GM23338 (cell line): ENCODE measurements around the gene TBC1D9. TPM values are rescaled to one million over a fixed set of nuclear protein-coding genes. Genes with fewer than 3 reads are reported as not detected.
"Not testable (repeated sequence)": the region's sequence is repeated elsewhere in the genome, so short reads cannot be mapped to it uniquely, and the experiment has no call there.

Experiments
- ATAC-seq: fragments of 200-7000 bp; cut with Tn5 transposase; 3 replicates; pipeline ENCODE4 v1.9.1; 2020
- DNase-seq: peaks from one replicate; pipeline ENCODE4 v3.0.0-alpha.2; 2015; ENCODE audit warnings: low spot score
- H2AFZ ChIP-seq: fragments of 200-600 bp; sonication (generic); 2 replicates; pipeline ENCODE4 v1.8.0; 2016; ENCODE audit warnings: antibody characterized with exemption, mild to moderate bottlenecking, moderate library complexity
- H3F3A ChIP-seq: fragments of 200-600 bp; sonication (generic); replicated peaks from 2 replicates; pipeline ENCODE4 v1.8.0; 2017; ENCODE audit warnings: antibody characterized with exemption, mixed run types, low read depth
- H3K27ac ChIP-seq: fragments of 200-600 bp; sonication (generic); 2 replicates; pipeline ENCODE4 v1.6.1; 2016; ENCODE audit warnings: low read depth
- H3K27me3 ChIP-seq: fragments of 200-600 bp; sonication (generic); 2 replicates; pipeline ENCODE4 v1.8.0; 2016; ENCODE audit warnings: mild to moderate bottlenecking, mixed run types, moderate library complexity; ENCODE audit not compliant: insufficient read depth
- H3K36me3 ChIP-seq: fragments of 200-600 bp; sonication (generic); 2 replicates; pipeline ENCODE4 v1.8.0; 2016; ENCODE audit warnings: mild to moderate bottlenecking; ENCODE audit not compliant: insufficient read depth
- H3K4me1 ChIP-seq: fragments of 200-600 bp; sonication (generic); 2 replicates; pipeline ENCODE4 v1.8.0; 2016; ENCODE audit warnings: mild to moderate bottlenecking, moderate library complexity; ENCODE audit not compliant: insufficient read depth
- H3K4me2 ChIP-seq: fragments of 200-600 bp; sonication (generic); 2 replicates; pipeline ENCODE4 v1.7.1; 2017; ENCODE audit warnings: mixed run types
- H3K4me3 ChIP-seq: fragments of 200-600 bp; sonication (generic); 2 replicates; pipeline ENCODE4 v1.6.1; 2016; ENCODE audit warnings: mixed run types
- H3K79me2 ChIP-seq: fragments of 200-600 bp; sonication (generic); replicated peaks from 2 replicates; pipeline ENCODE4 v1.8.0; 2017; ENCODE audit warnings: mild to moderate bottlenecking; ENCODE audit not compliant: insufficient read depth
- H3K9me2 ChIP-seq: fragments of 200-600 bp; sonication (generic); 2 replicates; pipeline ENCODE4 v1.8.0; 2017; ENCODE audit not compliant: insufficient read depth
- H4K20me1 ChIP-seq: fragments of 200-600 bp; sonication (generic); replicated peaks from 2 replicates; pipeline ENCODE4 v1.8.0; 2017; ENCODE audit warnings: mild to moderate bottlenecking; ENCODE audit not compliant: insufficient read depth
- H3K27ac Mint-ChIP-seq: 2 replicates; pipeline ENCODE4 v1.8.0; 2020; ENCODE audit warnings: inconsistent platforms, mild to moderate bottlenecking, moderate library complexity, mixed read lengths
- H3K27me3 Mint-ChIP-seq: 3 replicates; pipeline ENCODE4 v1.8.0; 2022; ENCODE audit warnings: low read depth, mild to moderate bottlenecking, moderate library complexity, mixed read lengths, inconsistent platforms; ENCODE audit not compliant: insufficient read depth, poor library complexity
- H3K36me3 Mint-ChIP-seq: 3 replicates; pipeline ENCODE4 v1.8.0; 2021; ENCODE audit warnings: low read depth, mild to moderate bottlenecking, inconsistent platforms, moderate library complexity, mixed read lengths
- H3K4me1 Mint-ChIP-seq: 3 replicates; pipeline ENCODE4 v1.8.0; 2020; ENCODE audit warnings: mild to moderate bottlenecking, inconsistent platforms, mixed read lengths
- H3K4me3 Mint-ChIP-seq: 3 replicates; pipeline ENCODE4 v1.8.0; 2021; ENCODE audit warnings: moderate library complexity, mild to moderate bottlenecking, inconsistent platforms, mixed read lengths
- H3K9me3 Mint-ChIP-seq: 3 replicates; pipeline ENCODE4 v1.8.0; 2020; ENCODE audit warnings: moderate library complexity, mild to moderate bottlenecking, inconsistent platforms, mixed read lengths
- CREB1 ChIP-seq: fragments of 250-450 bp; sonication (Bioruptor Pico); IDR thresholded peaks from 2 replicates; pipeline ENCODE4 v1.5.0; 2020; ENCODE audit warnings: low read depth, mild to moderate bottlenecking, moderate library complexity
- EZH2phosphoT487 ChIP-seq: fragments of 200-600 bp; sonication (generic); IDR thresholded peaks from one replicate; pipeline ENCODE4 v1.8.1; 2018; ENCODE audit warnings: antibody characterized with exemption; ENCODE audit not compliant: unreplicated experiment
- POLR2AphosphoS5 ChIP-seq: IDR thresholded peaks from 2 replicates; pipeline ENCODE4 v1.6.1; 2016; ENCODE audit warnings: antibody characterized with exemption, low read depth
- polyA plus RNA-seq: library from polyadenylated mRNA; unstranded; fragments of >200 nt; fragmentation: Nextera tagmentation; extraction: Ambion mirVana; gene quantifications from 2 replicates; pipeline ENCODE4 v1.2.1, GENCODE V29; 2016
- total RNA-seq: library from RNA; depleted of rRNA; stranded (reverse); fragments of >200 nt; shearing (Covaris generic); gene quantifications from 2 replicates; pipeline ENCODE4 v1.2.3, GENCODE V29; 2014
- TF ChIP-seq, protein P1 (sequence below): IDR thresholded peaks from one replicate; pipeline ENCODE4 v1.6.1; 2018; ENCODE audit warnings: antibody characterized with exemption; ENCODE audit not compliant: unreplicated experiment
- TF ChIP-seq, protein P2 (sequence below): fragments of 250-450 bp; sonication (Bioruptor Pico); IDR thresholded peaks from 2 replicates; pipeline ENCODE4 v1.5.0; 2020; ENCODE audit warnings: mild to moderate bottlenecking, moderate library complexity

TBC1D9 gene
- total and polyA plus RNA-seq, 2 experiments from 2014 or later, result 0.03 to 0.56 TPM

DNA sequence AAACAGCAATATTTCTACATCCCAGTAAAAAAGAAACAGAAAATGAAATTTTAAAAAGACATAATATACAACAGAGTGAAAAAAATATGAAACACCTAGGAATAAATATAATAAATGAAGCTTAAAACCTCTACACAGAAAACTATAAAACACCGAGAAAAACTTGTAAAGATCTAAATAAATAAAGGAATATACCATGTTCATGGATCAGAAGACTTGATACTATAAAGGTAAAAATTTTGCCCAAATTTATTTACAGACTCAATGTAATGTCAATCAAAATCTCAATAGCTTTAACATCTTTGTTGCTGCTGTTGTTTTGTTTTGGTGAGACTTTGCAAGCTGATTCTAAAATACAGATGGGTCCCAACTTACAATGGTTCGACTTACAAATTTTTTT is 5.7 kb downstream of the TBC1D9 start:
- Histone ChIP-seq H4K20me1 (peaks cover 6% of the 10 kb centered on the region; the same call in 1 of the 2 replicates), H3K4me2 (no peak overlapping the region), H3K9me2 (no peaks in the 10 kb centered on the region), H3F3A (no peaks in the 10 kb centered on the region), H3K36me3 (no peaks in the 10 kb centered on the region), H3K27ac (no peak overlapping the region), H2AFZ (no peak overlapping the region), H3K79me2 (no peaks in the 10 kb centered on the region), H3K4me1 (peaks cover 5% of the 10 kb centered on the region; the same call in 1 of the 2 replicates), H3K4me3 (no peak overlapping the region), H3K27me3 (peaks cover 46% of the 10 kb centered on the region)
- no peak for ATAC-seq
- no peak for DNase-seq
- H3K4me3 Mint-ChIP-seq, result no peak overlapping the region
- peaks cover 3% of the 10 kb centered on the region; the same call in 1 of the 3 replicates for H3K9me3 Mint-ChIP-seq
- peaks cover 3% of the 10 kb centered on the region; the same call in 1 of the 3 replicates for H3K4me1 Mint-ChIP-seq
- no peak for TF ChIP-seq EZH2phosphoT487
- no peak for TF ChIP-seq POLR2AphosphoS5
- TF ChIP-seq, protein P1, sequence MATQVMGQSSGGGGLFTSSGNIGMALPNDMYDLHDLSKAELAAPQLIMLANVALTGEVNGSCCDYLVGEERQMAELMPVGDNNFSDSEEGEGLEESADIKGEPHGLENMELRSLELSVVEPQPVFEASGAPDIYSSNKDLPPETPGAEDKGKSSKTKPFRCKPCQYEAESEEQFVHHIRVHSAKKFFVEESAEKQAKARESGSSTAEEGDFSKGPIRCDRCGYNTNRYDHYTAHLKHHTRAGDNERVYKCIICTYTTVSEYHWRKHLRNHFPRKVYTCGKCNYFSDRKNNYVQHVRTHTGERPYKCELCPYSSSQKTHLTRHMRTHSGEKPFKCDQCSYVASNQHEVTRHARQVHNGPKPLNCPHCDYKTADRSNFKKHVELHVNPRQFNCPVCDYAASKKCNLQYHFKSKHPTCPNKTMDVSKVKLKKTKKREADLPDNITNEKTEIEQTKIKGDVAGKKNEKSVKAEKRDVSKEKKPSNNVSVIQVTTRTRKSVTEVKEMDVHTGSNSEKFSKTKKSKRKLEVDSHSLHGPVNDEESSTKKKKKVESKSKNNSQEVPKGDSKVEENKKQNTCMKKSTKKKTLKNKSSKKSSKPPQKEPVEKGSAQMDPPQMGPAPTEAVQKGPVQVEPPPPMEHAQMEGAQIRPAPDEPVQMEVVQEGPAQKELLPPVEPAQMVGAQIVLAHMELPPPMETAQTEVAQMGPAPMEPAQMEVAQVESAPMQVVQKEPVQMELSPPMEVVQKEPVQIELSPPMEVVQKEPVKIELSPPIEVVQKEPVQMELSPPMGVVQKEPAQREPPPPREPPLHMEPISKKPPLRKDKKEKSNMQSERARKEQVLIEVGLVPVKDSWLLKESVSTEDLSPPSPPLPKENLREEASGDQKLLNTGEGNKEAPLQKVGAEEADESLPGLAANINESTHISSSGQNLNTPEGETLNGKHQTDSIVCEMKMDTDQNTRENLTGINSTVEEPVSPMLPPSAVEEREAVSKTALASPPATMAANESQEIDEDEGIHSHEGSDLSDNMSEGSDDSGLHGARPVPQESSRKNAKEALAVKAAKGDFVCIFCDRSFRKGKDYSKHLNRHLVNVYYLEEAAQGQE, result no peak
- no peak overlapping the region for H3K27ac Mint-ChIP-seq
- no peaks in the 10 kb centered on the region; the same call in 2 of the 3 replicates for H3K36me3 Mint-ChIP-seq
- peaks cover 12% of the 10 kb centered on the region for H3K27me3 Mint-ChIP-seq

DNA sequence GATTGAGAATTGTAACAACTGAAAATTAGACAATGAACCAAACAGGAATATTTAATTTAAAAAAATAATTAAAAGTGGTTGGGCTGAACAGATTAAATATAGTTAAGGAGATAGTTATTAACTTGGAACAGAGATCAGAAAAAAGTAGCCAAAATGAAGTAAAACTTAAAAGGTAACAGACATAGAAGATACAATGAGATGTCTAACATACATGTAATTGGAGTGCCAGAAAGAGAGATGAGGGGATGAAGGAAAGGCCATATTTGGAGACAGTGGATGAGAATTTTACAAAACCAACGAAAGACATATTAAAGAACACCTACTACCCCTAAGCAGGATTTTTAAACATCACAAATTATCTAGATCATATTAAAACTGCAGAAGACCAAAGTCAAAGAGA is 8.0 kb downstream of the TBC1D9 start:
- DNase-seq, result no peak
- no peaks in the 10 kb centered on the region for H4K20me1 ChIP-seq
- peaks cover 23% of the 10 kb centered on the region for H3K27me3 ChIP-seq
- Mint-ChIP-seq H3K4me3 (no peak overlapping the region), H3K27me3 (no peaks in the 10 kb centered on the region), H3K4me1 (peaks cover 15% of the 10 kb centered on the region), H3K9me3 (peaks cover 3% of the 10 kb centered on the region; the same call in 1 of the 3 replicates), H3K36me3 (no peaks in the 10 kb centered on the region; the same call in 2 of the 3 replicates), H3K27ac (no peak overlapping the region)
- no peak overlapping the region for H3K4me2 ChIP-seq
- ATAC-seq, result no peak
- H3K9me2 ChIP-seq, result no peaks in the 10 kb centered on the region
- H3K4me1 ChIP-seq, result peaks cover 11% of the 10 kb centered on the region
- no peak overlapping the region for H3K27ac ChIP-seq
- H2AFZ ChIP-seq, result no peak overlapping the region
- no peaks in the 10 kb centered on the region for H3K36me3 ChIP-seq
- no peaks in the 10 kb centered on the region for H3K79me2 ChIP-seq
- H3F3A ChIP-seq, result no peaks in the 10 kb centered on the region
- TF ChIP-seq, protein P2, sequence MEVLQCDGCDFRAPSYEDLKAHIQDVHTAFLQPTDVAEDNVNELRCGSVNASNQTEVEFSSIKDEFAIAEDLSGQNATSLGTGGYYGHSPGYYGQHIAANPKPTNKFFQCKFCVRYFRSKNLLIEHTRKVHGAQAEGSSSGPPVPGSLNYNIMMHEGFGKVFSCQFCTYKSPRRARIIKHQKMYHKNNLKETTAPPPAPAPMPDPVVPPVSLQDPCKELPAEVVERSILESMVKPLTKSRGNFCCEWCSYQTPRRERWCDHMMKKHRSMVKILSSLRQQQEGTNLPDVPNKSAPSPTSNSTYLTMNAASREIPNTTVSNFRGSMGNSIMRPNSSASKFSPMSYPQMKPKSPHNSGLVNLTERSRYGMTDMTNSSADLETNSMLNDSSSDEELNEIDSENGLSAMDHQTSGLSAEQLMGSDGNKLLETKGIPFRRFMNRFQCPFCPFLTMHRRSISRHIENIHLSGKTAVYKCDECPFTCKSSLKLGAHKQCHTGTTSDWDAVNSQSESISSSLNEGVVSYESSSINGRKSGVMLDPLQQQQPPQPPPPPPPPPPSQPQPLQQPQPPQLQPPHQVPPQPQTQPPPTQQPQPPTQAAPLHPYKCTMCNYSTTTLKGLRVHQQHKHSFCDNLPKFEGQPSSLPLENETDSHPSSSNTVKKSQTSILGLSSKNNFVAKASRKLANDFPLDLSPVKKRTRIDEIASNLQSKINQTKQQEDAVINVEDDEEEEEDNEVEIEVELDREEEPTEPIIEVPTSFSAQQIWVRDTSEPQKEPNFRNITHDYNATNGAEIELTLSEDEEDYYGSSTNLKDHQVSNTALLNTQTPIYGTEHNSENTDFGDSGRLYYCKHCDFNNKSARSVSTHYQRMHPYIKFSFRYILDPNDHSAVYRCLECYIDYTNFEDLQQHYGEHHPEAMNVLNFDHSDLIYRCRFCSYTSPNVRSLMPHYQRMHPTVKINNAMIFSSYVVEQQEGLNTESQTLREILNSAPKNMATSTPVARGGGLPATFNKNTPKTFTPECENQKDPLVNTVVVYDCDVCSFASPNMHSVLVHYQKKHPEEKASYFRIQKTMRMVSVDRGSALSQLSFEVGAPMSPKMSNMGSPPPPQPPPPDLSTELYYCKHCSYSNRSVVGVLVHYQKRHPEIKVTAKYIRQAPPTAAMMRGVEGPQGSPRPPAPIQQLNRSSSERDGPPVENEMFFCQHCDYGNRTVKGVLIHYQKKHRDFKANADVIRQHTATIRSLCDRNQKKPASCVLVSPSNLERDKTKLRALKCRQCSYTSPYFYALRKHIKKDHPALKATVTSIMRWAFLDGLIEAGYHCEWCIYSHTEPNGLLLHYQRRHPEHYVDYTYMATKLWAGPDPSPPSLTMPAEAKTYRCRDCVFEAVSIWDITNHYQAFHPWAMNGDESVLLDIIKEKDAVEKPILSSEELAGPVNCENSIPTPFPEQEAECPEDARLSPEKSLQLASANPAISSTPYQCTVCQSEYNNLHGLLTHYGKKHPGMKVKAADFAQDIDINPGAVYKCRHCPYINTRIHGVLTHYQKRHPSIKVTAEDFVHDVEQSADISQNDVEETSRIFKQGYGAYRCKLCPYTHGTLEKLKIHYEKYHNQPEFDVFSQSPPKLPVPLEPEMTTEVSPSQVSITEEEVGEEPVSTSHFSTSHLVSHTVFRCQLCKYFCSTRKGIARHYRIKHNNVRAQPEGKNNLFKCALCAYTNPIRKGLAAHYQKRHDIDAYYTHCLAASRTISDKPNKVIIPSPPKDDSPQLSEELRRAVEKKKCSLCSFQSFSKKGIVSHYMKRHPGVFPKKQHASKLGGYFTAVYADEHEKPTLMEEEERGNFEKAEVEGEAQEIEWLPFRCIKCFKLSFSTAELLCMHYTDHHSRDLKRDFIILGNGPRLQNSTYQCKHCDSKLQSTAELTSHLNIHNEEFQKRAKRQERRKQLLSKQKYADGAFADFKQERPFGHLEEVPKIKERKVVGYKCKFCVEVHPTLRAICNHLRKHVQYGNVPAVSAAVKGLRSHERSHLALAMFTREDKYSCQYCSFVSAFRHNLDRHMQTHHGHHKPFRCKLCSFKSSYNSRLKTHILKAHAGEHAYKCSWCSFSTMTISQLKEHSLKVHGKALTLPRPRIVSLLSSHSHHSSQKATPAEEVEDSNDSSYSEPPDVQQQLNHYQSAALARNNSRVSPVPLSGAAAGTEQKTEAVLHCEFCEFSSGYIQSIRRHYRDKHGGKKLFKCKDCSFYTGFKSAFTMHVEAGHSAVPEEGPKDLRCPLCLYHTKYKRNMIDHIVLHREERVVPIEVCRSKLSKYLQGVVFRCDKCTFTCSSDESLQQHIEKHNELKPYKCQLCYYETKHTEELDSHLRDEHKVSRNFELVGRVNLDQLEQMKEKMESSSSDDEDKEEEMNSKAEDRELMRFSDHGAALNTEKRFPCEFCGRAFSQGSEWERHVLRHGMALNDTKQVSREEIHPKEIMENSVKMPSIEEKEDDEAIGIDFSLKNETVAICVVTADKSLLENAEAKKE (CRISPR knock-in tag), result no peak
- no peak for TF ChIP-seq CREB1 (CRISPR knock-in tag)
- TF ChIP-seq EZH2phosphoT487, result no peak
- no peak overlapping the region for H3K4me3 ChIP-seq

GRCh38 chr4:140746546-140746945 is 9.6 kb downstream of the TBC1D9 start:
- H3K9me3 Mint-ChIP-seq, result not testable (repeated sequence)
- peaks cover 15% of the 10 kb centered on the region for H3K4me1 ChIP-seq

More at GRCh38 chr4:140746546-140746945, 9.6 kb downstream of the TBC1D9 start:
- not testable (repeated sequence) for H3F3A ChIP-seq, H3K27ac ChIP-seq, H3K4me3 Mint-ChIP-seq, ATAC-seq, H3K4me2 ChIP-seq, H3K27me3 ChIP-seq, H3K27me3 Mint-ChIP-seq, H2AFZ ChIP-seq, H3K79me2 ChIP-seq, H3K4me3 ChIP-seq, H3K36me3 Mint-ChIP-seq, DNase-seq, H3K36me3 ChIP-seq, H3K9me2 ChIP-seq, H3K27ac Mint-ChIP-seq, H4K20me1 ChIP-seq
- H3K4me1 Mint-ChIP-seq, result peaks cover 27% of the 10 kb centered on the region
